Cardiac septum (tissue), 1 donor: Measurements from ENCODE around the gene SGTA. TPM values are rescaled to one million over a fixed set of nuclear protein-coding genes. Genes with fewer than 3 reads are reported as not detected.
A peak's percentile ranks its signal among the peaks of the same experiment; 100 is the strongest.

Experiments
- DNase-seq: peaks from one replicate; pipeline ENCODE4 v3.0.0-alpha.2; 2020; ENCODE audit warnings: low spot score
- intact Hi-C: fragments of 100-400 bp; cut with DNase I; formaldehyde crosslinking; loops from one replicate; pipeline ENCODE4 v1.14.0; 2022
- total RNA-seq: library from RNA; stranded (reverse); fragmentation: NEBNext Ultra II Directional; extraction: Animal tissue kit (Norgen Biotek cat#: 25700); gene quantifications from one replicate; pipeline ENCODE4 v1.2.1, GENCODE V29; 2021
- donor health status: DM: no; HTN: no; CAD: no.

The SGTA gene
- total RNA-seq, 1 donor from 2014 or later: 54.1 TPM

DNA sequence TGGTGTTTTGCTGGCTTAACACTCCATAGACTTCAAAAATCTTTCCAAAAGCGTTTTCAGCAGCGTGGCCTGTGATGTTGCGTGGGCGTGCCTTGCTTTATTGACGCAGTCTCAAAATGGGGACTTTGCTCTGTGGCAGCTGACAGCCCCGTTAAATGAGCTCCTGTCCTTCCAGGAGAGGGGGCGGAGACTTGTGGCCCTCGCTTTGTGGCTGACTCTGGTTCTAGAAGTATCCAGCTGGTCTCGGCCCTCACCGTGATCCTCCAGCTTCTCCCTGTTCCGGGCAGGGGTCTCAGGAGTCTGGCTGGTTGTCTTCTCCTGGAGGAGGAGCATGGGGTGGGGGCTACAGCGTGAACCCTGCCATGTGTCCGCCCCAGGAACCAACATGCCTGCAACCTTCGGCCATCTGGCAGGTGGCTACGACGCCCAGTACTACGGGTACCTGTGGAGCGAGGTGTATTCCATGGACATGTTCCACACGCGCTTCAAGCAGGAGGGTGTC lies 28.2 kb upstream of the SGTA start:
- intact Hi-C loops: no loop called here
- DNase-seq: no peak

GRCh38 chr19:2810141-2811091 lies 27.3 kb upstream of the SGTA start:
- intact Hi-C loops: no loop called here
- no peak for DNase-seq

GRCh38 chr19:2809387-2810140 lies 26.5 kb upstream of the SGTA start:
- no peak for DNase-seq
- intact Hi-C loops: no loop called here

GRCh38 chr19:2808129-2808941 lies 25.3 kb upstream of the SGTA start:
- intact Hi-C loops: no loop called here
- no peak for DNase-seq

DNA sequence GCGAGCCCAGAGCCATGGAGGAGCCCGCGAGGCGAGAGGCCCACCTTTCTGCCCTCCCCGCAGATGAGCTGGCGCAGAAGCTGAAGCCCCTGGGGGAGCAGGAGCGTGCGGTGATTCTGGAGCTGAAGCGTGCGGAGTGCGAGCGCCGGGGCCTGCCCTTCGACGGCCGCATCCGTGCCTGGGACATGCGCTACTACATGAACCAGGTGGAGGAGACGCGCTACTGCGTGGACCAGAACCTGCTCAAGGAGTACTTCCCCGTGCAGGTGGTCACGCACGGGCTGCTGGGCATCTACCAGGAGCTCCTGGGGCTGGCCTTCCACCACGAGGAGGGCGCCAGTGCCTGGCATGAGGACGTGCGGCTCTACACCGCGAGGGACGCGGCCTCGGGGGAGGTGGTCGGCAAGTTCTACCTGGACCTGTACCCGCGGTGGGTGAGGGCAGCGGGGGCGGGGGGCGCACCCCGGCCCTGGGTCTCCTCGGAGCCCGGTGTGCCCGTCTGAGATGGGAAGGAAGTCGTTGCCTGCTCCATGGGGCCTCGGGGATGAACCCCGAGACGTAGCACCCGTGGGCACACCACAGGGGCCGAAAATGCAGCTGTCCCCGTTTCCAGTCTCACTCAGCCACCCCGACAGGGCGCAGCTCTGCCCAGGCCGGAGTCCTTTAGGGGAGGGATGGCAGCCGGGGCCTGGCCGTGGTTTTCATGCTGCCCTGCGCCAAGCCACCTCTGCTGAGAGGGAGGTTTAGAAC lies 24.5 kb upstream of the SGTA start:
- intact Hi-C loops: no loop called here
- DNase-seq: no peak

DNA sequence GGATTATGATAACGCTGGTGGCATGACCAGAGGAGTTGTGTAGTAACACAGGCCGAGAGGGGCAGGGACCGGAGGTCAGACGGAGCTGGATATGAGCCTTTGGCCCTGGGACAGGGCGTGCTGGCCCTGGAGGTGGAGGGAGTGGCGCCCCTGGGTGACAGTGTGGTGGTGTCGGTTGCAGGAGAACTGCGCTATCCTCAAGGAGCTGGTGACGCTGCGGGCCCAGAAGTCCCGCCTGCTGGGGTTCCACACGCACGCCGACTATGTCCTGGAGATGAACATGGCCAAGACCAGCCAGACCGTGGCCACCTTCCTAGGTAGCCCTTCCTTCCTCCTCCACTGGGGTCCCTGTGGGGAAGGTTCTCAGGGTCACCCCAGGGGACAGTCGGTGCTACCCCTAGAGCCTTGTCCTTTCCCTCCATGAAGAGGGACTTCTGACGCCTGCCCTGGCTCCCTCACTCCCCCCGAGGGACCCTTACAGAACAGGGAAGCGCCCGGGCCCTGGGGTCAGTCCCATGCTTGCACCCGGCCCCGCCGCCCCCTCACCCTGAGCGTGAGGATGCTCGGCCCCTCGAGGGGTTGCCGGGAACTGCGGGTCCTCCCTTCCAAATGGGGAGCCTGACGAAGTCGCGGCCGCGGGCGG lies 23.8 kb upstream of the SGTA start:
- intact Hi-C loops: no loop called here
- no peak for DNase-seq

GRCh38 chr19:2805991-2806649 lies 23.0 kb upstream of the SGTA start:
- no peak for DNase-seq
- intact Hi-C loops: no loop called here

DNA sequence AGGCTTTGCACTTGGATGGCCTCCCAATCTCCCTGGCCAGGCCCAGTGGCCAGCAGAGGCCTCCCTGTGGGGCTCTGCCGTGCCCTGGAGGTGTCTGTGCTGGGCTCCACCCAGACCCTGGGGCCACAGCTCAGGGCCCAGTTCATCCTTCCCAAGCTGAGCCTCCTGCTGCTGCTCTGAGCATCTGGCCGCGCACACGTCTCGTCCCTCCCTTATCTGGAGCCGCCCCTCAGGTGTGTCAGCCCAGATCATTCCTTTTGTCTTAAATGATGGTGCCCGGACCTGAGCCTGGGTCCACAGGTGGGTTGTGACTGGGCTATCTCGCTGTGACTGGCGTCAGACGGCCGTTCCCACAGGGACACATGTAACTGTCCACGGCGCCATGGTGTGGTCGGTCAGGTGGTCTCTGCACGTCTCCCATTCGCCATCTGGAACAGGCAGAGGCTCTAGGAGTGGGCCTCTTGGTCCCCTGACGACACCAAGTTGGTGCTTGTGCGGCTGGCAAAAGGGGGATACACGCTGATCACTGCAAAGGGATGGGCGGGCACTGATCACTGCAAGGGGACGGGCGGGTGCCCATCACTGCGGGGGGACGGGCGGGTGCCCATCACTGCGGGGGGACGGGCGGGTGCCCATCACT lies 22.3 kb upstream of the SGTA start:
- DNase-seq: no peak
- intact Hi-C loops: no loop called here

DNA sequence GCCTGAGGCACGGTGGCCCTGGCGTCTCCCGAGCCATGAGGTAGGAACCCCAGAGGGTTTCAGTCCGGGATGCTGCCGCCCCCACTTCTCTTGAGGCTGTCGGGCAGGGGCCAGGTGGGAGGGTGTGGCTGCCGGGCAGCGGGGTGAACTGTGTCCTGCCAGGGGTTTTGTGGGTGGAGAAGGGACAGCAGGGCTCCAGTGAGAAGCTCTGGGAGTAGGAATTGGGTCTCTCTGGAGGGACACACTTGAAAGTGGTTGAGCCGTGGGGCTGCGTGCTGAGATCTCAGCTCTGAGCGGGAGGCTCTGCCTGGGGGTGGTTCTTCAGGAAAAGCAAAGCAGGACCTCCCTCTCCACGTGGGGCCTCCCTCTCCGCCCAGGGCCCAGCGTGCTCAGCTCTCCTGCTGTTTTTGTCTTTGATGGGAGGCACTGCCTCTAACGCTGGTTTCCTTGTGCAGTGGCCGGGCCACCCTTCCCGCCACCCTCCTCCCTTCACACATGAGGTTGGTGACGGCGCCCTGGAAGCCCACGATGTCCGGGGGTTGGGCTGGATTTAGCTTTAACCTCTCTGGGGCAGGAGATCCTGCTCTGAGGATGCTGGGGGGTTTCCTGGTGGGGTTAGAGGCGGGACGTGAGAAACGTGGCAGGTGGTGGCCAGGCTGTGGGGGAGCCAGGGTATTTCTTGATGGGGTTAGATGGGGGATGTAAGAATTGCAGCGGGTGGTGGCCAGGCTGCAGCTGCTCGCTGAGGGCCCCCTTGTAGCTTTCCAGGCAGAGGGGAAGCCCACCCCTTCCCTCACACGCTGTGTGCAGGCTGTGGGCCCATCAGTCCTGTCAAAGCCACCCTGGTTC lies 21.3 kb upstream of the SGTA start:
- no peak for DNase-seq
- intact Hi-C loops: no loop called here

DNA sequence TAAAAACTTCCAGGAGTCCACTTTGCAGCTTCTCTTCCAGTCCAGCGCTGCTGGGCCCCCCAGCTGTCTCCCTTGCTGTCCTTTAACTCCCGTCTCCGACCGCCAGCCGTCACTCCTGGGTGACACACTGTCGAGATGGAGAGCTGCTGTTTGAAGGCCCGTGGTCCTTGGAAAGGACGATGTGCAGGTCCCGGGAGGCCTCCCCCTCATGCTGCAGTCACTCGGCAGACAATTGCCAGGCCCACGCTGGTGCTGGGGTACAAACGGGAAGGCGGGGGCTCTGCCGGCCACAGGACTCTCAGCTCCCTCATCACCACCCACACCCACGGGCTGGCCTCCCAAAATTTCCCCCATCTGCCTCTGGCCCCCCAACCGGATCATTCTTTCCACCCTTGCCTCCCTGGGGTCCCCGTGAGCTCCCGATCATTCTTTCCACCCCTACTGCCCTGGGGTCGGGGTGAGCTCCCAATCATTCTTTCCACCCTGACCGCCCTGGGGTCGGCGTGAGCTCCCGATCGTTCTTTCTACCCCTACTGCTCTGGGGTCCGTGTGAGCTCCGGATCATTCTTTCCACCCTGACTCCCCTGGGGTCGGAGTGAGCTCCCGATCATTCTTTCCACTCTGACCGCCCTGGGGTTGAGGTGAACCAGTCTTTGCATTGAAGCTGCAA lies 20.5 kb upstream of the SGTA start:
- no peak for DNase-seq
- intact Hi-C loops: no loop called here

GRCh38 chr19:2802826-2803225 lies 19.8 kb upstream of the SGTA start:
- DNase-seq: no peak
- intact Hi-C loops: no loop called here

DNA sequence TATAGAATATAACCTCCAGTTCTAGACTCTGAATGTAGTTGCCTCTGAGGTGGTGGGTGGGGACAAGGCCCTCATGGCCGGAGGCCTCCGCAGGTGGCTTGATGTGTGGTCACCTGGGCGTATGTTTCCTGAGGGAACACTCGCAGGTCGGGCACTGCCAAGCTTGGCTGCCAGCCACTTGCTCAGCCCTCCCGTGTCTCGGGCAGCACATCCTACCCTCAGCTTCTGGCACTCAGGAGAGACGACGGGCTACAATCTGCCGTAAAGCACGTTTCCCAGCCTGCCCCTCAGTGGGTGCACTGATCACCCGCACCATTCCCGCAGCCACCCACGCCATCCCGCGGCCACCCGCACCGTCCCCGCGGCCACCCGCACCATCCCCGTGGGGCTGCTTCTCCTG lies 17.4 kb upstream of the SGTA start:
- DNase-seq: no peak
- intact Hi-C loops: no loop called here

DNA sequence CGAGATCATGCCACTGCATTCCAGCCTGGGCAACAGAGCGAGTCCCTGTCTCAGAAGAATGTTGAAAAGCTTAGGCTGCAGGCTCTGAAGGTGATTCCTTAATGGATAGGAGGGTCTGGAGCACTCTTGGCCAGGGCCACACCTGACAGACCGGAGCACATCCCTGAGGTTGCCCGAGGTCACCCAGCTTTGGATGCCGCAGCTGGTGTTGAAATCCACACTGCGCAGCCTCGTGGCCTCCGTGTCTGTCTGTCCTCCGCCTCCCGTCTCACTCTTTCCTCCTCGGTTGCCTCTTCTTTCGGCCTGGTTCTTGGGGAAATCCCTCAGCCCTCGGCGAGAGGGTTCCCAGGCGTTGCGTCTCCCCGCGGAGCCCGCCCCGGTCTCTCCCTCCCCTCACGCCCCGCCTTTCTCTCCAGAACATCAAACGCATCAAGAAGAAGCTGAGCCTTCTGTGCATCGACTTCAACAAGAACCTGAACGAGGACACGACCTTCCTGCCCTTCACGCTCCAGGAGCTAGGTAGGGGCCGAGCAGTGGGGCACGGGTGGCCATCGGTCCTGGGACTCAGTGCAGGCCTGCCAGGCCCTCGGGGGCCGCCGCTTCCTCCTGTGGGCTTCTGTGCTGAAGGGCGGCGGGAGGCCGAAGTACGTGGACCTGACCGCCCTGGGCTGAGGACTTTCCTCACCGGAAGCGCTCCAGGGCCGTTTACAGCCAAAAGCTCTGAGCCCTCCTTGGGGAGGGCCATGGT lies 16.4 kb upstream of the SGTA start:
- DNase-seq: no peak
- intact Hi-C loops: no loop called here

- DNase-seq: peak; percentile 87
- intact Hi-C loops: no loop called here
Observed at GRCh38 chr19:2798733-2799132, 15.7 kb upstream of the SGTA start.

DNA sequence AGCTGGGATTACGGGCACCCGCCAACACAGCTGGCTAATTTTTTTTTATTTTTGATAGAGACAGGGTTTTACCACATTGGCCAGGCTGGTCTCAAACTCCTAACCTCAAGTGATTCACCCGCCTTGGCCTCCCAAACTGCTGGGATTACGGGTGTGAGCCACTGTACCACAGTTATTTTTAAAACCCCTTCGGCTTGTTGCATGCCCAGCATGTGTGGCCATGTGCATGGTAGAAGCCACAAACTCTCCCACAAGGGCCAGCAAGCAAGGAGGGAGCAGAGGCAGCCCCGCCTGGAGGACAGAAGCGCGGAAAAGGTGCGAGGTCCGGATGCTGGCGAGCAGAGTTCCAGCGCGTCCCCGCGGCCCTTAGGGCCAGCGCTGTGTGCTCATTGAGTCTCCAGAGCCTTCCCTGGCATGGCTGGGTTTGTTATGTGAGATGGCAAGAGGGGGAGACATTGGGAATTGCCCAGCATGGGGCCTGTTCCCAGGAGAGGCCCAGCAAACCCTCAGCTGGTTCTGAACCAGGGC lies 15.1 kb upstream of the SGTA start:
- DNase-seq: no peak
- intact Hi-C loops: no loop called here
